ENCODE data around the gene MAP4K4.

MAP4K4 gene

DNA sequence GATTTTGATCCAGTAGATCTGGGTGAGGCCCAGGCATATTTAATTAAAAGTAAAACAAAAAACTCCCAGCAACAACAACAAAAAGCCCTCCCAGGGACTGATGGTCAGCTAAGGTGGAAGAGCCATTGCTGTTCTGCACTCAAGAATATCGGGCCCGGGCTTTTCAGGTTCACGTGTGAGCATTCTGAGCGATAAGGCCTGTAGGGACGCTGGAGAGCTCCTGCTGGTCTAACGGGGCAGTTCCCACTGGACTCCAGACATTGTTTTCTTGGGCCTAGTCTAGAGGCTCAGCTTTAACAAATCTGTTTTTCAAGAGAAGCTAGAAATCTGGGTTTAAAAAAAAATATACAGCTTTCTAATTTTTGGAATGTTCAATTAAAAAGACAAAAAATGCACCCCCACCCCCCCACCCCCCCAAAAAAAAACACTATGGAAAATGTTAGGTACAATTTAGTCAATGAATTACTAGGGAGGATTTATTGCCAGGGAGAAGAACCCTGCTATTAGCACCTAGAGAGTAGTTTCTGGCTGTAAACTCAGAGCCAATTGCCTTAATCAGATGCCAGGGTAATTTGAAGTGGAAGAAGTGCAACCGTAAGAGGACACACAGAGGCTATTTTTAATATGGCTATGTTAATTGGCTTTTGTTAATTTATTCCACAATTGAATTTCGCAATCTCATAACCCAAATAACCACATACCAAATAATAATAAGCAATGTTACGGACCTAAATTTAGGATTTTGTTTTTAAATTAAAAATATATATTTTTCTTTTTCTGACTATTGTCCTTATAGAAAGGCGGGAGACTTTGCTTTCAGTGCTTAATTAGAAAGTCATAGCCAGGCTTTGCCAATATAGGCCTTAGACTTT, 78.9 kb downstream of the MAP4K4 start:
- no peak for DNase-seq (ENCODE audit: low spot score)
- in situ Hi-C loops (cut with MboI; ENCODE audit: low pct_unique_long_range_greater_than_20kb, low sequenced_read_pairs, unreplicated experiment) = no loop called here
- TF ChIP-seq, protein P1, sequence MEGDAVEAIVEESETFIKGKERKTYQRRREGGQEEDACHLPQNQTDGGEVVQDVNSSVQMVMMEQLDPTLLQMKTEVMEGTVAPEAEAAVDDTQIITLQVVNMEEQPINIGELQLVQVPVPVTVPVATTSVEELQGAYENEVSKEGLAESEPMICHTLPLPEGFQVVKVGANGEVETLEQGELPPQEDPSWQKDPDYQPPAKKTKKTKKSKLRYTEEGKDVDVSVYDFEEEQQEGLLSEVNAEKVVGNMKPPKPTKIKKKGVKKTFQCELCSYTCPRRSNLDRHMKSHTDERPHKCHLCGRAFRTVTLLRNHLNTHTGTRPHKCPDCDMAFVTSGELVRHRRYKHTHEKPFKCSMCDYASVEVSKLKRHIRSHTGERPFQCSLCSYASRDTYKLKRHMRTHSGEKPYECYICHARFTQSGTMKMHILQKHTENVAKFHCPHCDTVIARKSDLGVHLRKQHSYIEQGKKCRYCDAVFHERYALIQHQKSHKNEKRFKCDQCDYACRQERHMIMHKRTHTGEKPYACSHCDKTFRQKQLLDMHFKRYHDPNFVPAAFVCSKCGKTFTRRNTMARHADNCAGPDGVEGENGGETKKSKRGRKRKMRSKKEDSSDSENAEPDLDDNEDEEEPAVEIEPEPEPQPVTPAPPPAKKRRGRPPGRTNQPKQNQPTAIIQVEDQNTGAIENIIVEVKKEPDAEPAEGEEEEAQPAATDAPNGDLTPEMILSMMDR (IDR thresholded peaks at IDR 0.05; ENCODE audit: extremely low read depth, insufficient read depth, missing control alignments) = no peak

DNA sequence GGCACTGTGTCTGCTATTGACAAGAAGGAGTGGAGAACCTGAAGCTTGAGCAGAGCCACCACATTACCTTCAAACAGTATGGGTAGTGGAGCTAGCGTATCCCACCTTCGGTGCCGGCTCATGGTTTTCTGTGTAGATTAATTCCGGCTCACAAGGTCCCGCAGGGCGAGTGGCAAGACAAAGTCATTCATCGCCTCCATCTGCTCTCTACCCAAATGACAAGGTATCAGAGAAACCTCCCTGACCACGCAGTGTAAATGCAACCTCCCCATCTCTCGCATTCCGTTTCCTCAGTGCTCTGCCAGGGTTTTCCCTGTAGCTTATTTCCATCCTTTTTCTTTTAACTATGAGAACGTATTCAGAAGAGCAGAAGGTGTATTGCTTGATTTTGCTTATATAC, 79.8 kb downstream of the MAP4K4 start:
- in situ Hi-C loops (cut with MboI; ENCODE audit: low pct_unique_long_range_greater_than_20kb, low sequenced_read_pairs, unreplicated experiment) = no loop called here
- TF ChIP-seq, protein P1 (IDR thresholded peaks at IDR 0.05; ENCODE audit: extremely low read depth, insufficient read depth, missing control alignments) = no peak
- no peak for DNase-seq (ENCODE audit: low spot score)

DNA sequence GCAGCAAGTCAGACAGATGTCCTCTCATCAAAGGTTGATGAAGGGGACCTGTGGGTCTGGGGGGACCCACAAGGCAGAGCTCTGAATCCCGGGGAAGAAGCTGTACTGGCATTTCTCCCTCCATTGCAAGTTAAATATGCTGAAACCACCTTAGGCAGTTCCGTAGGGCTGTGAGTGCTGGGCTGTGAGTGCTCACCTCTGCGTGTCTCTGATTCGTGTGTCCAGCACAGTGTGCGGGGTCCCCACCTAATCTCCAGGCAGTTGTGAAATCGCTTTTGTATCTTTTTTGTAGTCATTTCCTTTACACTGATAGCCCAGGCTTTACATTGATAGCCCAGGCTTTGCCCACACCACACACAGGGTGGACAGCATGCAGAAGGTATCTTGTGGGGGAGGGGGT, 80.6 kb downstream of the MAP4K4 start:
- in situ Hi-C loops (cut with MboI; ENCODE audit: low pct_unique_long_range_greater_than_20kb, low sequenced_read_pairs, unreplicated experiment) = no loop called here
- no peak for DNase-seq (ENCODE audit: low spot score)
- TF ChIP-seq, protein P1 (IDR thresholded peaks at IDR 0.05; ENCODE audit: extremely low read depth, insufficient read depth, missing control alignments) = no peak

- in situ Hi-C loops (cut with MboI; ENCODE audit: low pct_unique_long_range_greater_than_20kb, low sequenced_read_pairs, unreplicated experiment) = no loop called here
- DNase-seq (ENCODE audit: low spot score) = no peak
- TF ChIP-seq, protein P1 (IDR thresholded peaks at IDR 0.05; ENCODE audit: extremely low read depth, insufficient read depth, missing control alignments) = no peak
Measured at GRCh38 chr2:101779190-101779589, 81.7 kb downstream of the MAP4K4 start.

- TF ChIP-seq, protein P1 (IDR thresholded peaks at IDR 0.05; ENCODE audit: extremely low read depth, insufficient read depth, missing control alignments) = no peak
- DNase-seq (ENCODE audit: low spot score) = no peak
- in situ Hi-C loops (cut with MboI; ENCODE audit: low pct_unique_long_range_greater_than_20kb, low sequenced_read_pairs, unreplicated experiment) = no loop called here
Measured at GRCh38 chr2:101779656-101780055, 82.1 kb downstream of the MAP4K4 start.

DNA sequence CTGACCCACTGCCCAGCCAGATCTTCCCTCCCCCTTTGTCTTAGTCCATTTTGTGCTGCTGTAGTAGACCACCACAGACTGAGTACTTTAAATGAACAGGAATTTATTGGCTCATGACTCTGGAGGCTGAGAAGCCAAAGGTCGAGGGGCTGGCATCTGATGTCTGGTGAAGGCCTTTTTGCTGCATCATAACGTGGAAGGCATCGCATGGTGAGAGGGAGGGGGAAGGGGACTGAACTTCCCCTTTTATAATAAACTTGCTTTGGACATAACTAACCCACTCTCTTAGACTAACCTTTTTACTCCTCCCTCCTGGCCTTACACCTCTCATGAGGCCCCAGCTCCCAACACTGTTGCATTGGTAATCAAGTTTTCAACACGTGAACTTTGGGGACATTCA, 83.8 kb downstream of the MAP4K4 start:
- DNase-seq (ENCODE audit: low spot score) = no peak
- TF ChIP-seq, protein P1 (IDR thresholded peaks at IDR 0.05; ENCODE audit: extremely low read depth, insufficient read depth, missing control alignments) = no peak
- in situ Hi-C loops (cut with MboI; ENCODE audit: low pct_unique_long_range_greater_than_20kb, low sequenced_read_pairs, unreplicated experiment) = no loop called here

Data from GM13977 (cell line).